Uterus (tissue), 4 donors: ENCODE measurements around the gene GCK. TPM values are rescaled to one million over a fixed set of nuclear protein-coding genes. Genes with fewer than 3 reads are reported as not detected.

Source experiments
- DNase-seq, 2 donors: peaks; one replicate each; pipeline ENCODE4 v3.0.0-alpha.2; 2019 to 2020
- H3K27ac ChIP-seq, 2 donors: fragments of 200-600 bp; sonication (generic); 1 replicate in 1 of 2; 2 replicates in 1 of 2; pipeline ENCODE4 v1.5.1; 2016 to 2018
- H3K27me3 ChIP-seq, 2 donors: fragments of 200-600 bp; sonication (generic); one replicate each; pipeline ENCODE4 v1.5.1; 2018 to 2019; ENCODE audit warnings: control low read depth in 1 of 2
- H3K36me3 ChIP-seq, 2 donors: fragments of 200-600 bp; sonication (generic); one replicate each; pipeline ENCODE4 v1.5.1; 2019; ENCODE audit warnings: control low read depth in 1 of 2
- H3K4me1 ChIP-seq, 2 donors: fragments of 200-600 bp; sonication (generic); one replicate each; pipeline ENCODE4 v1.5.1; 2018 to 2019; ENCODE audit warnings: control low read depth in 1 of 2
- H3K4me3 ChIP-seq, 2 donors: fragments of 200-600 bp; sonication (generic); 1 replicate in 1 of 2; 2 replicates in 1 of 2; pipeline ENCODE4 v1.5.1; 2018 to 2019; ENCODE audit warnings: mild to moderate bottlenecking in 1 of 2
- H3K9me3 ChIP-seq, 2 donors: fragments of 200-600 bp; sonication (generic); one replicate each; pipeline ENCODE4 v1.5.1; 2019; ENCODE audit warnings: control low read depth in 1 of 2
- POLR2A ChIP-seq, 2 donors: fragments of 450-650 bp; IDR thresholded peaks; one replicate each; pipeline ENCODE4 v1.6.1; 2016; ENCODE audit warnings: antibody characterized with exemption in 2 of 2, mild to moderate bottlenecking in 1 of 2, moderate library complexity in 1 of 2
- intact Hi-C: fragments of 100-400 bp; cut with DNase I; formaldehyde crosslinking; loops from one replicate; pipeline ENCODE4 v1.15.1; 2023; ENCODE audit warnings: low total_unique reads
- total RNA-seq, 4 donors: library from RNA; depleted of rRNA in 3 of 4; stranded (reverse); fragments of >200 nt in 3 of 4; gene quantifications; one replicate each; pipeline versions ENCODE4 v1.1.0 to v1.2.4, GENCODE V29; 2014 to 2023
- TF ChIP-seq, protein P1 (sequence below), 4 experiments: fragments of 200-600 bp in 2 of 4; fragments of 450-650 bp in 2 of 4; sonication (generic) in 2 of 4; IDR thresholded peaks; one replicate each; pipeline ENCODE4 v1.5.1; 2016 to 2019; ENCODE audit warnings: antibody characterized with exemption in 4 of 4, mild to moderate bottlenecking in 2 of 4, moderate library complexity in 1 of 4
- donor health status: DM: yes; HTN: yes; CAD: no.

GCK gene
- total RNA-seq, 4 donors from 2014 or later, result 0.29 to 2.6 (median 1.8) TPM; not detected in 1

DNA sequence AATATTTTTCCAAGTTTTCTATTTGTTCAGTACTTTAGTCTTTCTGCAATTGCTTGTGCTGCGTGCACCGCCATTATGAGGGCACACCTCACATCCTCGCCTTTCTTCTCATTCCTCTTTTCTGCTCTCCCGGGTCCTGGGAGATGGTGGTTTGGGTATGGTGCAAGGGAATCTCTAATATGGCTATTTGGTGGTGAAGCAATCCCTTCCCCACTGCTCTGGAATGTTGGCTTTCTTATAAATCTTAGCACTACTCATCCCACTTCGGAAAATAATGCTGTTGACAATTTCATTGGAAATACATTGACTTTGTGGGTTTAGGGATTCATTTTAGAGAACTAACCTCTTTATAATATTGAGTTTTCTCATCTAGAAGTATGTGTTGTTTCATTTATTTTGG is 1.9 kb upstream of the GCK start:
- Histone ChIP-seq H3K4me3 (no peak overlapping the region), H3K27ac (no peak overlapping the region), H3K36me3 (no peaks in the 10 kb centered on the region), H3K4me1 (no peaks in the 10 kb centered on the region), H3K9me3 (no peaks in the 10 kb centered on the region), H3K27me3 (no peaks in the 10 kb centered on the region)
- TF ChIP-seq POLR2A (IDR thresholded peaks at IDR 0.05), result no peak
- TF ChIP-seq, protein P1, sequence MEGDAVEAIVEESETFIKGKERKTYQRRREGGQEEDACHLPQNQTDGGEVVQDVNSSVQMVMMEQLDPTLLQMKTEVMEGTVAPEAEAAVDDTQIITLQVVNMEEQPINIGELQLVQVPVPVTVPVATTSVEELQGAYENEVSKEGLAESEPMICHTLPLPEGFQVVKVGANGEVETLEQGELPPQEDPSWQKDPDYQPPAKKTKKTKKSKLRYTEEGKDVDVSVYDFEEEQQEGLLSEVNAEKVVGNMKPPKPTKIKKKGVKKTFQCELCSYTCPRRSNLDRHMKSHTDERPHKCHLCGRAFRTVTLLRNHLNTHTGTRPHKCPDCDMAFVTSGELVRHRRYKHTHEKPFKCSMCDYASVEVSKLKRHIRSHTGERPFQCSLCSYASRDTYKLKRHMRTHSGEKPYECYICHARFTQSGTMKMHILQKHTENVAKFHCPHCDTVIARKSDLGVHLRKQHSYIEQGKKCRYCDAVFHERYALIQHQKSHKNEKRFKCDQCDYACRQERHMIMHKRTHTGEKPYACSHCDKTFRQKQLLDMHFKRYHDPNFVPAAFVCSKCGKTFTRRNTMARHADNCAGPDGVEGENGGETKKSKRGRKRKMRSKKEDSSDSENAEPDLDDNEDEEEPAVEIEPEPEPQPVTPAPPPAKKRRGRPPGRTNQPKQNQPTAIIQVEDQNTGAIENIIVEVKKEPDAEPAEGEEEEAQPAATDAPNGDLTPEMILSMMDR (IDR thresholded peaks at IDR 0.05), result no peak
- DNase-seq, result no peak
- intact Hi-C loops, result no loop called here

DNA sequence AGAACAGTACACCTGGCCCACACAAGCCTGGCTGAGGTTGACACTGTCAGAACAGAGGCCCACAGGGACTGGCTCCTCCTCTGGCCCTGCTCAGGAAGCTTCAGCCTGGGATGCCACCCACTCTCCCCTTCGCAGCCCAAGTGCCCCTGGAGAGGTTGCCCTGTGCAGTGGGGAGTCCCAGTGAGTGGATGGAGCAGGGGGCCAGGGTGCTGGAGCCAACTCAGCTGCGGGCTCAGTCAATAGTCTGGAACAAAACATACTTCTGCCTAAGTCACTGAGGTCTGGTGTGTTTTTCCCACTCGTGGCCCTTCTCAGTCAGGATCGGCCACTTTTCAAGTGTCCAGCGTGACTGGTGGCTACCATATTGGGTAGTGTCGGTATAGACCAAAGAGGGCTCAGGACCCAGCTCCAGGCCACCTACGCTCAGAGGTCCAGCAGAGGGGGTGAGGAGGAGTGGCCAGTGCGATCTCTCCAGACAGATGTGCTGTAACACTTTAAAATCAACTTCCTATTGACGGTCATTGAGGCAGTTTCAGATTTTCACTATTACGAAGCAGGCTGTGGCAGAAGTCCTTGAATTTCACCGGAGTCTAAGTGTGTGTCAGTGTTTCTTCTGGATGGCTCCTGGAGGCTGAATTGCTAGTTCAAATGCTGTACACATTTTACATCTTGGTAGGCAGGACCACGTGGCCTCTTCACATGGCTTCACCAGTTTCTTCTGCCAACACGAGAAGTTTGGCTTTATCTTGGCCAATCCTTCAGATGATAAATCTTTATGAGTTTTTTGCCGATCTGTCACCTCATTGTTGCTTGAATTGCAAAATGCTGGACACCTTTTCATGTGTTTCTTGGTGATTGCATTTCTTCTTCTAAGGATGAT is 994 bp upstream of the GCK start:
- no peaks in the 10 kb centered on the region for H3K27me3 ChIP-seq
- TF ChIP-seq POLR2A (IDR thresholded peaks at IDR 0.05), result no peak
- TF ChIP-seq, protein P1 (IDR thresholded peaks at IDR 0.05), result no peak
- no peak for DNase-seq
- intact Hi-C loops, result no loop called here
- H3K4me3 ChIP-seq, result no peak overlapping the region
- no peaks in the 10 kb centered on the region for H3K4me1 ChIP-seq
- H3K9me3 ChIP-seq, result no peaks in the 10 kb centered on the region
- no peak overlapping the region for H3K27ac ChIP-seq
- H3K36me3 ChIP-seq, result no peaks in the 10 kb centered on the region

DNA sequence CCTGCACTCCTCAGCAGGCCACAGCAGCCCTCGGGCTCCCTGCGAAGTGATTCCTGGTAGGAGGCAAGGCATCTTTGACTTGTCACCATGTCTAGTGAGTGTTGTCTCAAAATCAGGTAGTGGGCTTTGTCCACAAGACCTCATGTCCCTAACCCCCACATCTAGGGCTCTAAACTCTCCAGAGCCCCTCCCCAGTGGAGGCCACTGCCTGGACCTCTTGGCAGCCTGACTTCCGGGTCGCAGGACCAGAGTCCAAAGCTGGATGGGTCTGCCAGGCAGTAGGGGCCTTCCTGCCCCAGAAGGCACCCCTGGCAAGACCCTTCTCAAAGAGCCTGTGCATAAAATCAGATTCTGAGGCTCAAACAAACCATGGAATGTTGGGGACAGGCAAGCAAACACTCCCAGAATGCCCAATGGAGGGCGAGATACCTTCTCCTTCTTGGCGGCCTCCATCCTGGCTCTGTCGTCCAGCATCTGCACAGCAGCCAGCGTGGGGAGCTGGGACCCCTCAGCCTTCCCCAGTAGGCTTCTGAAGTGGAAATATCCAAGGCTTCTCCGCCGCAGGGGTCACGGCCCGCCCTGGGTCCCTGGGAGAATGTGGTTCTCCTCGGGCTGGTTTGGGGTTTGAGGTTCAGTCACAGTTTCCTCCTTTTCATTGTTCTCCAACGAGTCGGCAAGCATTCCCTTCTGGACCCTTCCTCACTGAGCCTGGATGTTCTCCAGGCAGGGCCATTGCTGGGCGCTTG is 586 bp downstream of the GCK start:
- intact Hi-C loops, result no loop called here
- Histone ChIP-seq H3K27me3 (no peaks in the 10 kb centered on the region), H3K4me1 (no peaks in the 10 kb centered on the region), H3K27ac (no peak overlapping the region), H3K4me3 (no peak overlapping the region), H3K9me3 (no peaks in the 10 kb centered on the region), H3K36me3 (no peaks in the 10 kb centered on the region)
- no peak for DNase-seq
- TF ChIP-seq, protein P1 (IDR thresholded peaks at IDR 0.05), result no peak
- no peak for TF ChIP-seq POLR2A (IDR thresholded peaks at IDR 0.05)

DNA sequence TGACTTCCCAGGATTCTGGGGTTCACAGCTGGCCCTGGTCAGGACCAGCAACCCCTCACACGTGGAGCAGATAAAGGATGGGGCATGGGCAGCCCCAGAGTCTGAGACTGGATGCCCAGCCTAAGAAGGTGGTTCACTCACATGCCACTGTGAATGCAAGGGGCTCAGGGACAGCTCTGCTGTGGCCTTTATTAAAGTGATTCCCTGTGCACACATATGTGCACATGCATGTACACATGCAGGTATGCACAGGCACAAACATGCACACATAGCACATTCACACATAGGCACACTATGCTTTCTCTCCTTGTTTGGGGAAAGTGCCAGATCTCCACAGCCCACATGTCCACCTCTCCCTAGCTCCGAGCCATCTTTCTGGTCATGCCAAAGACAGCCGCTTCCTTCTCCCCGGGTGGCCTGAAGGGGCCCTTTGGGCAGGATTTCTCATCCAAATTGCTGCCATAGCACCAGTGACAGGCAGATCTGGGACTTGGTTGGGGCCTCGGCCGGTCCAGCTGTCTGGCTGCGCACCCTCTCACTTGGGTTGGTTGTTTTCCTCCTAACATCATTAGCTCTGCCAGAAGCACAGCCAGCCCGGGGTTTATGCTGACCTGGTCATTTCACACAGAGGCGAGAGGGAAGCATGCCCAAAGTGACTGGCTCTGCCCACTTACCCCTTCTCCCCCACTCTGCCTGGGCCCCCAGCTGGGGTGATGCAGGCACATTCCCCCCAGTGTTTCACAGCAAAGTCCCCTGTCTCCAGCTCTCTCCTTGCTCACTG is 1.4 kb downstream of the GCK start:
- Histone ChIP-seq H3K27ac (no peak overlapping the region), H3K4me1 (no peaks in the 10 kb centered on the region), H3K9me3 (no peaks in the 10 kb centered on the region), H3K27me3 (no peaks in the 10 kb centered on the region), H3K36me3 (no peaks in the 10 kb centered on the region), H3K4me3 (no peak overlapping the region)
- TF ChIP-seq, protein P1 (IDR thresholded peaks at IDR 0.05), result no peak
- no peak for TF ChIP-seq POLR2A (IDR thresholded peaks at IDR 0.05)
- intact Hi-C loops, result no loop called here
- DNase-seq, result no peak
